Activated CD4-positive, alpha-beta T cell treated with anti-CD3 and anti-CD28 coated beads for 36 hours (primary cell): ENCODE measurements around the gene OR2S2. TPM values are rescaled to one million over a fixed set of nuclear protein-coding genes. Genes with fewer than 3 reads are reported as not detected.
"Not testable (repeated sequence)": the region's sequence is repeated elsewhere in the genome, so short reads cannot be mapped to it uniquely, and the experiment has no call there.

Source experiments
- ATAC-seq: fragments of 200-7000 bp; cut with Tn5 transposase; one replicate; pipeline ENCODE4 v1.10.0; 2021; ENCODE audit warnings: mild to moderate bottlenecking, moderate library complexity
- CTCF ChIA-PET: fragments of 350-600 bp; sonication (Branson Sonifier 250); formaldehyde crosslinking; loops from one replicate; lab custom pipeline; 2021; ENCODE audit warnings: antibody characterized with exemption; lab: Charles Lee
- POLR2A ChIA-PET: fragments of 350-600 bp; sonication (Branson Sonifier 250); formaldehyde crosslinking; loops from one replicate; lab custom pipeline; 2021; ENCODE audit warnings: antibody characterized with exemption, inconsistent platforms; lab: Charles Lee
- DNase-seq: peaks from one replicate; pipeline ENCODE4 v3.0.0-alpha.2; 2020
- H3K27ac Mint-ChIP-seq: one replicate; pipeline ENCODE4 v1.8.0; 2021; ENCODE audit warnings: mixed read lengths
- H3K27me3 Mint-ChIP-seq: one replicate; pipeline ENCODE4 v1.8.0; 2021; ENCODE audit warnings: mixed read lengths
- H3K36me3 Mint-ChIP-seq: one replicate; pipeline ENCODE4 v1.8.0; 2021; ENCODE audit warnings: low read depth, mixed read lengths
- H3K4me1 Mint-ChIP-seq: one replicate; pipeline ENCODE4 v1.8.0; 2021; ENCODE audit warnings: mixed read lengths
- H3K4me3 Mint-ChIP-seq: one replicate; pipeline ENCODE4 v1.8.0; 2021; ENCODE audit warnings: mild to moderate bottlenecking, moderate library complexity, mixed read lengths
- H3K9me3 Mint-ChIP-seq: one replicate; pipeline ENCODE4 v1.8.0; 2021; ENCODE audit warnings: low read depth, mixed read lengths
- intact Hi-C, 2 experiments: fragments of 100-400 bp; cut with DNase I in 1 of 2; cut with micrococcal nuclease in 1 of 2; formaldehyde crosslinking; loops; one replicate each; pipeline versions ENCODE4 v1.14.2 to v1.15.1; 2022 to 2024; cut with DNase I, micrococcal nuclease
- total RNA-seq, 2 experiments: library from RNA; stranded (reverse); gene quantifications; one replicate each; pipeline ENCODE4 v1.2.3, GENCODE V29; 2021

OR2S2 gene
- total RNA-seq, 2 experiments from 2014 or later = not detected

DNA sequence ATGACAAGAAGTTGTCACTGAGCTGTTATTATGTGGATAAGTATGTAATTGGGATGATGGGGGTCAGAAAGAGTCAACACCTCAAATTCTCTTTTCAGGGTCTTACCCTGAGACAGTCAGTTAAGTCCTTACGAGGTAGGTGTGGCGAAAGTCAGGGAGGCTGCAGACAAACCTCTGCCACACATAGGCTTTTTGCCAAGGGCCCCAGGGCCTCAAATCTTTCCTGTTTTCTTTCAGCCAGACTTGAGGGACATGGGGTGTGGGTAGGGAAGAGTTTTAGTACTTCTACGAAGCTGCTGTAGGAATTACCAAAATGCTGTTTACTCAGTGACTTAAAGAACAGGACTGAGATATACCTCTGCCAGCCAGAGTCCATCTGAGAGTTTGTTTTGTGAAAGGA is 13.8 kb downstream of the OR2S2 start:
- ATAC-seq (no peak), DNase-seq (no peak)
- Mint-ChIP-seq H3K4me3 (no peak overlapping the region), H3K27me3 (no peaks in the 10 kb centered on the region), H3K9me3 (no peaks in the 10 kb centered on the region), H3K27ac (no peak overlapping the region), H3K4me1 (peaks cover 69% of the 10 kb centered on the region), H3K36me3 (no peaks in the 10 kb centered on the region)
- CTCF ChIA-PET = interaction anchor here (0.6 to 5.5 kb wide), 17 partner anchors 10 to 1701 kb away, joined by 3 to 69 read pairs (median 9); partner anchors contain the start of genes CLTA and HRCT1
- POLR2A ChIA-PET = no interaction called here
- intact Hi-C loops = loop anchor here in 1 of 2 experiments (2.0 kb wide), 1 partner anchor 33 kb away; no protein-coding TSS in a partner anchor

- CTCF ChIA-PET = interaction anchor here (0.5 to 5.5 kb wide), 6 partner anchors 10 to 154 kb away, joined by 3 to 69 read pairs (median 4); partner anchors contain the start of gene HRCT1
- Mint-ChIP-seq H3K4me1 (peaks cover 79% of the 10 kb centered on the region), H3K9me3 (peaks cover 2% of the 10 kb centered on the region), H3K27ac (no peak overlapping the region), H3K4me3 (no peak overlapping the region), H3K36me3 (peaks cover 2% of the 10 kb centered on the region), H3K27me3 (no peaks in the 10 kb centered on the region)
- ATAC-seq = no peak
- intact Hi-C loops = no loop called here
- no peak for DNase-seq
- POLR2A ChIA-PET = no interaction called here
Measured at GRCh38 chr9:35942286-35942685, 15.7 kb downstream of the OR2S2 start.

GRCh38 chr9:35940458-35941407 is 17.2 kb downstream of the OR2S2 start:
- Mint-ChIP-seq H3K9me3 (peaks cover 7% of the 10 kb centered on the region), H3K4me1 (peaks cover 82% of the 10 kb centered on the region), H3K27ac (peak overlapping the region; percentile 71), H3K36me3 (peaks cover 5% of the 10 kb centered on the region), H3K4me3 (peak overlapping the region; percentile 20), H3K27me3 (no peaks in the 10 kb centered on the region)
- ChIA-PET POLR2A (no interaction called here), CTCF (interaction anchor here (0.7 to 3.0 kb wide), 16 partner anchors 9 to 114 kb away, joined by 3 to 16 read pairs (median 4); no protein-coding TSS in a partner anchor)
- peak; percentile 51 for DNase-seq
- intact Hi-C loops = loop anchor here in 1 of 2 experiments (2.0 kb wide), 1 partner anchor 16 kb away; no protein-coding TSS in a partner anchor
- ATAC-seq = peak; percentile 67

DNA sequence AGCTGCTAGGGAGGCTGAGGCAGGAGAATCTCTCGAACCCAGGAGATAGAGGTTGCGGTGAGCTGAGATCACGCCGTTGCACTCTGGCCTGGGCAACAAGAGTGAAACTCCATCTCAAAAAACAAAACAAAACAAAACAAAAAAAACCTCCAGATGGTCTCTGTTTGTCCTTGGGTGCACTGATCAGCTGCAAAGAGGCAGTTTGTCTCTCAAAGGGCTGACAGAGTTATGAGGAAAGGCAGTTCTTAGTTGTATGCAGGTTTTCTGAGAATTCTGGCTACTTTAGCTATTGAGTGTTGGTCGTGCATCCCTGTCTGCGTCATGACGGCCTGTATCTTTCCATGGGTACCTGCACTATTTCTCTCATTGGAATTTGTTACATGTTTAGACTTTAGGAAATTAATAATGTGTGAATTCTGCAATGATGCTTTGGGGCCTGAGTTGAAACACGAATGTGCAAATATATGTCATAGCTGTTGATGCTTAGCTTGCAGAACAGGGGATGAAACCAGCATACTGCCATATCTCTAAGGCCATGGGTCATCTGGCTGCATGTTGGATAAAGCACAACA is 18.2 kb downstream of the OR2S2 start:
- intact Hi-C loops = loop anchor here in 1 of 2 experiments (2.0 kb wide), 1 partner anchor 15 kb away; no protein-coding TSS in a partner anchor
- no peaks in the 10 kb centered on the region for H3K27me3 Mint-ChIP-seq
- POLR2A ChIA-PET = no interaction called here
- CTCF ChIA-PET = interaction anchor here (0.6 to 3.0 kb wide), 12 partner anchors 10 to 117 kb away, joined by 3 to 16 read pairs (median 6); no protein-coding TSS in a partner anchor
- ATAC-seq (no peak), DNase-seq (no peak)
- H3K4me1 Mint-ChIP-seq = peaks cover 73% of the 10 kb centered on the region
- peaks cover 5% of the 10 kb centered on the region for H3K36me3 Mint-ChIP-seq
- H3K27ac Mint-ChIP-seq = peak overlapping the region; percentile 71
- H3K4me3 Mint-ChIP-seq = no peak overlapping the region
- peaks cover 7% of the 10 kb centered on the region for H3K9me3 Mint-ChIP-seq

- intact Hi-C loops = no loop called here
- Mint-ChIP-seq H3K9me3 (peaks cover 7% of the 10 kb centered on the region), H3K27me3 (no peaks in the 10 kb centered on the region), H3K4me3 (no peak overlapping the region), H3K4me1 (peaks cover 66% of the 10 kb centered on the region), H3K27ac (peak overlapping the region; percentile 32), H3K36me3 (peaks cover 5% of the 10 kb centered on the region)
- ATAC-seq = peak; percentile 28
- no peak for DNase-seq
- ChIA-PET POLR2A (interaction anchor here (0.7 kb wide), 1 partner anchor 334 kb away, joined by 7 read pairs; the partner anchor contains the start of gene TESK1), CTCF (interaction anchor here (0.6 to 3.0 kb wide), 8 partner anchors 18 to 921 kb away, joined by 3 to 16 read pairs (median 4); partner anchors contain the start of gene HRCT1)
Measured at GRCh38 chr9:35938474-35939356, 19.2 kb downstream of the OR2S2 start.

GRCh38 chr9:35937227-35937626 is 20.7 kb downstream of the OR2S2 start:
- intact Hi-C loops = no loop called here
- ChIA-PET POLR2A (no interaction called here), CTCF (interaction anchor here (1.1 kb wide), 2 partner anchors 31 to 34 kb away, joined by 3 read pairs; partner anchors contain the start of gene HRCT1)
- peaks cover 66% of the 10 kb centered on the region for H3K4me1 Mint-ChIP-seq
- H3K9me3 Mint-ChIP-seq = peaks cover 7% of the 10 kb centered on the region
- ATAC-seq = no peak
- H3K27ac Mint-ChIP-seq = no peak overlapping the region
- DNase-seq = no peak
- H3K27me3 Mint-ChIP-seq = no peaks in the 10 kb centered on the region
- H3K4me3 Mint-ChIP-seq = no peak overlapping the region
- peaks cover 5% of the 10 kb centered on the region for H3K36me3 Mint-ChIP-seq

DNA sequence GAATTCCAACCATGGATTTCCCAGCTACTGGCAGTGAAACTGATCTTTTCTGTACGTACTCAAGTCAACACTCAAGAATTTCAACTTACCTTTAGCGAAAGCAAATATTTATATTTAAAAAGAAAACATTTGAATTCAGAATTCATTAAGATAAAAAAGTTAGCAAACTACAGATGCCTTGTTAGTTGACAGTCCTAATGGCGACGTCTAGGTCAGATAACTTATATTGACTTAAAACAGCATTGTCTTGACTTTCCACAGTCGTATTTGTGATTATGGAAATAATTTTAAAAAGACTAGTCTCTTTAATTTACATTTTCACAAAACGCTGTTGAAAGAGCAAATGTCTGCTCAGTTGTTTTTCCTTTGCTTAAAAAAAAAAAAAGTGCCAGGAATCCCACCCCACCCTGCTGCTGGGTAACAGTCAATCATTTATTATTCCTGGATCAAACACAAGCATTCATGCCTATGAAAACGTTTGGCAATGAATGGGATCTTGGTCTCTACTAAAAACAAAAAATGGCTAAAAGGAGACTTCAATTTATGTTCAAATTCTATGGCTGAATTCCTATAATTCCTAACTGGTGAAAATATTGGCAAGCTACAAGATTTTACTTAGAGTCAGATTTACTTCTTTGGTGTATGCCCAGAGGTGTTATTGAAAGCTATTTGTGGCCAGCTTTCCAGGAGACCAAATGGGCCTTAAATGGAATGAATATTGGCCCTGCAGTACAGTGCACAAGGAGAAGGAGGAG is 22.0 kb downstream of the OR2S2 start:
- CTCF ChIA-PET = interaction anchor here (1.2 to 1.7 kb wide), 2 partner anchors 13 to 40 kb away, joined by 3 to 5 read pairs; no protein-coding TSS in a partner anchor
- POLR2A ChIA-PET = no interaction called here
- H3K4me1 Mint-ChIP-seq = peaks cover 55% of the 10 kb centered on the region
- peaks cover 7% of the 10 kb centered on the region for H3K9me3 Mint-ChIP-seq
- no peak overlapping the region for H3K27ac Mint-ChIP-seq
- DNase-seq (no peak), ATAC-seq (no peak)
- no peak overlapping the region for H3K4me3 Mint-ChIP-seq
- peaks cover 5% of the 10 kb centered on the region for H3K36me3 Mint-ChIP-seq
- intact Hi-C loops = no loop called here
- H3K27me3 Mint-ChIP-seq = no peaks in the 10 kb centered on the region

- DNase-seq = no peak
- peaks cover 7% of the 10 kb centered on the region for H3K9me3 Mint-ChIP-seq
- no peak overlapping the region for H3K27ac Mint-ChIP-seq
- intact Hi-C loops = no loop called here
- peaks cover 49% of the 10 kb centered on the region for H3K4me1 Mint-ChIP-seq
- ChIA-PET POLR2A (no interaction called here), CTCF (interaction anchor here (1.2 to 3.3 kb wide), 3 partner anchors 10 to 40 kb away, joined by 3 to 9 read pairs (median 5); no protein-coding TSS in a partner anchor)
- no peaks in the 10 kb centered on the region for H3K27me3 Mint-ChIP-seq
- H3K4me3 Mint-ChIP-seq = no peak overlapping the region
- ATAC-seq = no peak
- H3K36me3 Mint-ChIP-seq = peaks cover 5% of the 10 kb centered on the region
Measured at GRCh38 chr9:35935261-35935660, 22.7 kb downstream of the OR2S2 start.

DNA sequence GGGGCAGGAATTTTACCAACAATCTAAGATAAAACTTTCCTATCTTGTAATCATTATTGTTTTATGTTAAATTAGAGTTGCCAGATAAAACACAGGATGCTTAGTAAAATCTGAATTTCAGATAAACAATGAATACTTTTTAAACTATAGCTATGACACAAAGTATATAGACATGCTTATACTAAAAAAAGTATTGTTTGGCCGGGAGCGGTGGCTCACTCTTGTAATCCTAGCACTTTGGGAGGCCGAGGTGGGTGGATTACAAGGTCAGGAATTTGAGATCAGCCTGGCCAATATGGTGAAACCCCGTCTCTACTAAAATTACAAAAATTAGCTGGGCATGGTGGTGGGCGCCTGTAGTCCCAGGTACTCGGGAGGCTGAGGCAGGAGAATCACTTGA is 23.9 kb downstream of the OR2S2 start:
- ATAC-seq = peak; percentile 41
- H3K4me3 Mint-ChIP-seq, H3K27me3 Mint-ChIP-seq, H3K9me3 Mint-ChIP-seq, intact Hi-C loops, DNase-seq, H3K36me3 Mint-ChIP-seq, POLR2A ChIA-PET: not testable (repeated sequence)
- peak overlapping the region; percentile 20 for H3K27ac Mint-ChIP-seq
- CTCF ChIA-PET = interaction anchor here (0.9 to 3.3 kb wide), 3 partner anchors 9 to 31 kb away, joined by 4 to 9 read pairs (median 6); no protein-coding TSS in a partner anchor
- H3K4me1 Mint-ChIP-seq = peaks cover 37% of the 10 kb centered on the region
